ENCODE results near the gene MCC.

Gene MCC

GRCh38 chr5:113042491-113043243 lies 445.6 kb downstream of the MCC start:
- DNase-seq (ENCODE audit: low read depth, low spot score) = no peak
- no peak overlapping the region for H3K4me3 ChIP-seq (ENCODE audit: low read depth, low read length)
- CTCF ChIA-PET = interaction anchor here (1.1 kb wide), 1 partner anchor 337 kb away, joined by 3 read pairs; no protein-coding TSS in a partner anchor
- POLR2A ChIA-PET = no interaction called here
- no peak for TF ChIP-seq CTCF (IDR thresholded peaks at IDR 0.05; ENCODE audit: insufficient read depth, low read length, missing control alignments)

GRCh38 chr5:113040672-113041260 lies 447.5 kb downstream of the MCC start:
- H3K4me3 ChIP-seq (ENCODE audit: low read depth, low read length) = no peak overlapping the region
- no peak for DNase-seq (ENCODE audit: low read depth, low spot score)
- no peak for TF ChIP-seq CTCF (IDR thresholded peaks at IDR 0.05; ENCODE audit: insufficient read depth, low read length, missing control alignments)
- CTCF ChIA-PET = interaction anchor here (0.9 kb wide), 1 partner anchor 44 kb away, joined by 3 read pairs; no protein-coding TSS in a partner anchor
- POLR2A ChIA-PET = no interaction called here

- DNase-seq (ENCODE audit: low read depth, low spot score) = no peak
- H3K4me3 ChIP-seq (ENCODE audit: low read depth, low read length) = no peak overlapping the region
- no peak for TF ChIP-seq CTCF (IDR thresholded peaks at IDR 0.05; ENCODE audit: insufficient read depth, low read length, missing control alignments)
- ChIA-PET POLR2A (no interaction called here), CTCF (interaction anchor here (0.9 kb wide), 1 partner anchor 43 kb away, joined by 3 read pairs; no protein-coding TSS in a partner anchor)
These were observed 448.3 kb downstream of the MCC start for GRCh38 chr5:113039934-113040285.

- CTCF ChIA-PET = no interaction called here
- no peak for TF ChIP-seq CTCF (IDR thresholded peaks at IDR 0.05; ENCODE audit: insufficient read depth, low read length, missing control alignments)
- no peak overlapping the region for H3K4me3 ChIP-seq (ENCODE audit: low read depth, low read length)
- POLR2A ChIA-PET = no interaction called here
- DNase-seq (ENCODE audit: low read depth, low spot score) = no peak
These were observed 448.9 kb downstream of the MCC start for GRCh38 chr5:113039229-113039933.

- no peak for DNase-seq (ENCODE audit: low read depth, low spot score)
- peak; percentile 18 for TF ChIP-seq CTCF (IDR thresholded peaks at IDR 0.05; ENCODE audit: insufficient read depth, low read length, missing control alignments)
- no peak overlapping the region for H3K4me3 ChIP-seq (ENCODE audit: low read depth, low read length)
- POLR2A ChIA-PET = no interaction called here
- CTCF ChIA-PET = no interaction called here
These were observed 449.5 kb downstream of the MCC start for GRCh38 chr5:113038714-113039113.

- ChIA-PET POLR2A (no interaction called here), CTCF (interaction anchor here (1.9 kb wide), 1 partner anchor 292 kb away, joined by 4 read pairs; no protein-coding TSS in a partner anchor)
- H3K4me3 ChIP-seq (ENCODE audit: low read depth, low read length) = no peak overlapping the region
- no peak for DNase-seq (ENCODE audit: low read depth, low spot score)
- TF ChIP-seq CTCF (IDR thresholded peaks at IDR 0.05; ENCODE audit: insufficient read depth, low read length, missing control alignments) = no peak
These were observed 450.1 kb downstream of the MCC start for GRCh38 chr5:113038136-113038535.
